ENCODE measurements around the gene DCUN1D1. TPM values are rescaled to one million over a fixed set of nuclear protein-coding genes. Genes with fewer than 3 reads are reported as not detected.

Gene DCUN1D1
- total and polyA plus RNA-seq, 2 experiments from 2014 or later: 29.5 to 53.5 TPM

- TF ChIP-seq ZNF331 (CRISPR knock-in tag; IDR thresholded peaks at IDR 0.05; ENCODE audit: low read depth) (no peak), JUNB (IDR thresholded peaks at IDR 0.05; ENCODE audit: unreplicated experiment) (no peak), ZNF114 (CRISPR knock-in tag; IDR thresholded peaks at IDR 0.05) (no peak), POLR2AphosphoS5 (IDR thresholded peaks at IDR 0.05; ENCODE audit: low read depth) (no peak), ETS1 (IDR thresholded peaks at IDR 0.05) (no peak)
- TF ChIP-seq, protein P1, sequence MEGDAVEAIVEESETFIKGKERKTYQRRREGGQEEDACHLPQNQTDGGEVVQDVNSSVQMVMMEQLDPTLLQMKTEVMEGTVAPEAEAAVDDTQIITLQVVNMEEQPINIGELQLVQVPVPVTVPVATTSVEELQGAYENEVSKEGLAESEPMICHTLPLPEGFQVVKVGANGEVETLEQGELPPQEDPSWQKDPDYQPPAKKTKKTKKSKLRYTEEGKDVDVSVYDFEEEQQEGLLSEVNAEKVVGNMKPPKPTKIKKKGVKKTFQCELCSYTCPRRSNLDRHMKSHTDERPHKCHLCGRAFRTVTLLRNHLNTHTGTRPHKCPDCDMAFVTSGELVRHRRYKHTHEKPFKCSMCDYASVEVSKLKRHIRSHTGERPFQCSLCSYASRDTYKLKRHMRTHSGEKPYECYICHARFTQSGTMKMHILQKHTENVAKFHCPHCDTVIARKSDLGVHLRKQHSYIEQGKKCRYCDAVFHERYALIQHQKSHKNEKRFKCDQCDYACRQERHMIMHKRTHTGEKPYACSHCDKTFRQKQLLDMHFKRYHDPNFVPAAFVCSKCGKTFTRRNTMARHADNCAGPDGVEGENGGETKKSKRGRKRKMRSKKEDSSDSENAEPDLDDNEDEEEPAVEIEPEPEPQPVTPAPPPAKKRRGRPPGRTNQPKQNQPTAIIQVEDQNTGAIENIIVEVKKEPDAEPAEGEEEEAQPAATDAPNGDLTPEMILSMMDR (conservative IDR thresholded peaks at IDR 0.05; ENCODE audit: low read depth in 2 of 2): no peak
Observed at GRCh38 chr3:182940266-182940808, 40.0 kb downstream of the DCUN1D1 start (continued).

- Mint-ChIP-seq H3K4me1 (peaks cover 25% of the 10 kb centered on the region), H3K9me3 (no peaks in the 10 kb centered on the region), H3K27me3 (ENCODE audit: insufficient read depth, low read depth, poor library complexity) (peaks cover 4% of the 10 kb centered on the region), H3K36me3 (ENCODE audit: low read depth) (peaks cover 8% of the 10 kb centered on the region; the same call in 2 of the 3 replicates), H3K4me3 (no peak overlapping the region), H3K27ac (no peak overlapping the region)
- Histone ChIP-seq H3K4me3 (no peak overlapping the region), H3K27me3 (ENCODE audit: insufficient read depth) (no peaks in the 10 kb centered on the region), H4K20me1 (replicated peaks; ENCODE audit: insufficient read depth) (no peaks in the 10 kb centered on the region), H3K27ac (ENCODE audit: low read depth) (no peak overlapping the region), H3K36me3 (ENCODE audit: insufficient read depth) (0 out of 2 replicates have a peak, but pooled peaks cover 2% of the 10 kb centered on the region), H2AFZ (no peak overlapping the region), H3K4me2 (no peak overlapping the region), H3K79me2 (replicated peaks; ENCODE audit: insufficient read depth) (no peaks in the 10 kb centered on the region), H3F3A (replicated peaks; ENCODE audit: low read depth) (no peaks in the 10 kb centered on the region), H3K9me2 (ENCODE audit: insufficient read depth) (no peaks in the 10 kb centered on the region), H3K4me1 (ENCODE audit: insufficient read depth) (peaks cover 15% of the 10 kb centered on the region)
- DNase-seq (ENCODE audit: low spot score) (no peak), ATAC-seq (no peak; the same call in 1 of the 3 replicates)
- TF ChIP-seq CREB1 (CRISPR knock-in tag; IDR thresholded peaks at IDR 0.05; ENCODE audit: low read depth): no peak
- no peak for TF ChIP-seq POLR2AphosphoS5 (IDR thresholded peaks at IDR 0.05; ENCODE audit: low read depth)
- no peak for TF ChIP-seq ETS1 (IDR thresholded peaks at IDR 0.05)
- TF ChIP-seq ZNF114 (CRISPR knock-in tag; IDR thresholded peaks at IDR 0.05): no peak
- no peak for TF ChIP-seq STAT1 (IDR thresholded peaks at IDR 0.05; ENCODE audit: unreplicated experiment)
- TF ChIP-seq EZH2phosphoT487 (IDR thresholded peaks at IDR 0.05; ENCODE audit: unreplicated experiment): no peak
- TF ChIP-seq, protein P1 (conservative IDR thresholded peaks at IDR 0.05; ENCODE audit: low read depth in 2 of 2): no peak
- TF ChIP-seq, protein P2, sequence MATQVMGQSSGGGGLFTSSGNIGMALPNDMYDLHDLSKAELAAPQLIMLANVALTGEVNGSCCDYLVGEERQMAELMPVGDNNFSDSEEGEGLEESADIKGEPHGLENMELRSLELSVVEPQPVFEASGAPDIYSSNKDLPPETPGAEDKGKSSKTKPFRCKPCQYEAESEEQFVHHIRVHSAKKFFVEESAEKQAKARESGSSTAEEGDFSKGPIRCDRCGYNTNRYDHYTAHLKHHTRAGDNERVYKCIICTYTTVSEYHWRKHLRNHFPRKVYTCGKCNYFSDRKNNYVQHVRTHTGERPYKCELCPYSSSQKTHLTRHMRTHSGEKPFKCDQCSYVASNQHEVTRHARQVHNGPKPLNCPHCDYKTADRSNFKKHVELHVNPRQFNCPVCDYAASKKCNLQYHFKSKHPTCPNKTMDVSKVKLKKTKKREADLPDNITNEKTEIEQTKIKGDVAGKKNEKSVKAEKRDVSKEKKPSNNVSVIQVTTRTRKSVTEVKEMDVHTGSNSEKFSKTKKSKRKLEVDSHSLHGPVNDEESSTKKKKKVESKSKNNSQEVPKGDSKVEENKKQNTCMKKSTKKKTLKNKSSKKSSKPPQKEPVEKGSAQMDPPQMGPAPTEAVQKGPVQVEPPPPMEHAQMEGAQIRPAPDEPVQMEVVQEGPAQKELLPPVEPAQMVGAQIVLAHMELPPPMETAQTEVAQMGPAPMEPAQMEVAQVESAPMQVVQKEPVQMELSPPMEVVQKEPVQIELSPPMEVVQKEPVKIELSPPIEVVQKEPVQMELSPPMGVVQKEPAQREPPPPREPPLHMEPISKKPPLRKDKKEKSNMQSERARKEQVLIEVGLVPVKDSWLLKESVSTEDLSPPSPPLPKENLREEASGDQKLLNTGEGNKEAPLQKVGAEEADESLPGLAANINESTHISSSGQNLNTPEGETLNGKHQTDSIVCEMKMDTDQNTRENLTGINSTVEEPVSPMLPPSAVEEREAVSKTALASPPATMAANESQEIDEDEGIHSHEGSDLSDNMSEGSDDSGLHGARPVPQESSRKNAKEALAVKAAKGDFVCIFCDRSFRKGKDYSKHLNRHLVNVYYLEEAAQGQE (IDR thresholded peaks at IDR 0.05; ENCODE audit: unreplicated experiment): no peak
- TF ChIP-seq EZH2 (IDR thresholded peaks at IDR 0.05; ENCODE audit: low read depth, unreplicated experiment): no peak
- no peak for TF ChIP-seq ZNF331 (CRISPR knock-in tag; IDR thresholded peaks at IDR 0.05; ENCODE audit: low read depth)
Observed at GRCh38 chr3:182937293-182938051, 42.9 kb downstream of the DCUN1D1 start.
